GM19397 (cell line): Measurements from ENCODE around the gene KRTAP16-1.
"Not testable (repeated sequence)": the region's sequence is repeated elsewhere in the genome, so short reads cannot be mapped to it uniquely, and the experiment has no call there.

ENCODE experiments used
- ATAC-seq: cut with Tn5 transposase; IDR thresholded peaks from one replicate; pipeline ENCODE4 v1.9.1; 2021; ENCODE audit warnings: mild to moderate bottlenecking, moderate library complexity; ENCODE audit not compliant: unreplicated experiment

KRTAP16-1 gene

DNA sequence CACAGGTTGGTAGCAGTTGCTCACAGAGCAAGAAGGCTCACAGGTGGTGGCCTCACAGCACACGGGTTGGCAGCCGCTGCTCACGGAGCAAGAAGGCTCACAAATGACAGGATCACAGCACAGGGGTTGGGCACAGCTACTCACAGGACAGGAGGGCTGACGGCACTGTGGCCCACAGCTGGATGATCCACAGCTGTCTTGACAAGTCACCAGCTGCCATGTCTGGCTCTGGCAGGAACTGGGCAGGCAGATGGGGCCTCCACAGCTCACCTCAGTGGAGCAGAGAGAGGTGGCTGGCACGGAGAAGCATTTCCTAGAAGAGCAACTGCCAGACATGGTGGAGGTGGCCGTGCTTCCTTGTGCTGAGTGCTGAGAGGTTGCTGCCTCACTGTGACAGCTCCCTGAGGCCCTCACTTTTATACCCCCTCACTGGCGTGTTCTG lies at the start of gene KRTAP16-1:
KRTAP16-1 (minus strand) TSS at position 392 of the 442 bp plus-strand sequence; CDS start at position 336, 56 bp downstream.
- peak; percentile 21 for ATAC-seq

DNA sequence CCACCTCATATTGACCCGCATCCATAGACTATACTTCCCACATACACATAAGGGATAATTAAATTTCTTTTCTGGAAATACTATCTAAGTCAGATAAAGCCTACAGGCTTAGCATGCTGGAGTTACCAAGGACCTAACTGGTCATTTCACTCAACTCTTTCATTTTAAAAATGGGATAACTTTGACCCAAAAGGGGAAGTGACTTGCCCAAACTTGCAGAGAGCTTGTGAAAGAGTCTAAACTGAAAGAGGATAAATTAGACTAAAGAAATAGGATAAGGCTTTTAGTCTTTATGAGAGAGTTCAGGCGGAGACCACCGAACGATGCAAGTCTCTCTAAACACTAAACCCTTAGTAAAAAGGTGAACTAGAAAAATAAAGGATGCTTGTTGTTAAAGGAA lies 45.4 kb upstream of the KRTAP16-1 start:
- ATAC-seq = no peak

- no peak for ATAC-seq
These were observed 43.7 kb upstream of the KRTAP16-1 start for GRCh38 chr17:41352597-41353366.

- no peak for ATAC-seq
These were observed 42.1 kb upstream of the KRTAP16-1 start for GRCh38 chr17:41351177-41351576.

DNA sequence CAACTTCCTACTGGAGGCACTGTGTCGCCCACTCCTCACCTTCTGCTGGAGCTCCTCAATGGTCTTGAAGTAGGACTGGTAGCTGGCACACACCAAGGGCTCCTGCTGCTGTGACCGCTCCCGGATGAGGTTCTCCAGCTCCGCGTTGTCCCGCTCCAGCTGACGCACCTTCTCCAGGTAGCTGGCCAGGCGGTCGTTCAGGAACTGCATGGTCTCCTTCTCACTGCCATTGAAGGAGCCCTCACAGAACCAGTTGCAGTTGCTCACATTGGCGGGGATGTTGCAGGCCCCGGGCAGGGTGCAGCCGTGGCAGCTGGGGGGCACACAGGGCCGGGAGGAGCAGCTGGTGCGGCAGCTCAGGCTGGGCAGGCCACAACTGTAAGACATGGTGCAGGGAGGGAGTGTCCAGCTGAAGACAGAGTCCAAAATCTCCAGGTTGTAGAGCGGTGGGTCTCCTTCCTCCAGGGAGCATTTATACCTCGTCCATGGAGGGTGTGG lies 41.3 kb upstream of the KRTAP16-1 start, which contains the start of gene KRT33A:
KRT33A (minus strand) TSS at position 448 of the 498 bp plus-strand sequence; CDS start at position 387, 61 bp downstream.
- ATAC-seq = not testable (repeated sequence)

DNA sequence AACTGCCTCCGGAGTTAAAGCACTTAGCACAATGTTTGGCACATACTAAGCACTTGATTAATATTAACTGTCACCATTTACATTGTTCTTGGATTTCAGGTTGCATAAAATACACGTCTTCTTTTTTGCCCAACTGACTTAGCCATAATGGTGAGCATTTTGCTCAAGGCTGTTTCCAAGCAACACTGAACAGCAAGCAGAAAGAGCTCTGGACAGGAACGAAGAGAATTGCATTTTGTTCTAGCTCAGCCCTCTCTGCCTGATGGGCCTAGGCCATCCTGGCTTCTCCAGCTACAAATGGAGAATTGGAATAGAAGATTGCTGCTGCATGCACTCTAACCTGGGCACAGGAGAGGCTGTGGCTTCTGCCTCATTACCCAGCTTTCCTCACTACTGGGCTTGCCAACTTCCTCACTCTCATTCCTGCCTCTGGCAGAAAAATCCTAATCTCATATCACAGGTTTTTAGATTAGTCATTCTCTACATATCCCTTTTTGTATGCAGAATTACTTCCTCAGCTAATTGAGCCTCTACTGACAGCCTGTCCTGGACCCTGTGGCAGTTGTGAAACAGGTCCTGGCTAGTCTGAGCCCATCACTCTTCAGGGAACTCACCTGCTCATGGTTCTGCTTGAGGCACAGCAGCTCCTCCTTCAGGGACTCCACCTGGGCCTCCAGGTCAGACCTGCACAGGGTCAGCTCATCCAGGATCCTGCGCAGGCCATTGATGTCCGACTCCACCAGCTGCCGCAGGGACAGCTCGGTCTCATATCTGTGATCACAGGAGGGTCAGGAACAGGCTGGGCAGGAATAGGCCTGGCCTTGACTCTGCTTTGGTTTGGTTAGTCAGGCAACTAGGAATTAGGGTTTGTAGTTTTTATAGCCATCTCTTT lies 39.0 kb upstream of the KRTAP16-1 start:
- no peak for ATAC-seq

DNA sequence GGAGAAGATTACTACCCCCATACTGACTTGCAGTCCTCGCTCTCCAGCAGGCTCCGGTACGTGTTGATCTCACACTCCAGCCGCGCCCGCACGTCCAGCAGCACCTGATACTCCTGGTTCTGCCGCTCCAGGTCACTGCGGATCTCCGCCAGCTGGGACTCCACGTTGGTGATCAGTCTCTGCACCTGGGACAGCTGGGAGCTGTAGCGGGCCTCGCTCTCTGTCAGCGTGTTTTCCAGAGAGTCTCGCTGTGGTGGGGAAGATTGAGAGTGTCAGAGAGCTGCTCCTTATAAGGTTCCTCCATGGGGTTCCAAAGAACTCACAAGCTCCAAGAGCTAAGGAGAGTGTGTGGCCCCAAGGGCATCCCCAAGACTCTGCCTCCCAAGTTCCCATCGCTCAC lies 37.3 kb upstream of the KRTAP16-1 start:
- not testable (repeated sequence) for ATAC-seq

GRCh38 chr17:41345992-41346391 lies 36.9 kb upstream of the KRTAP16-1 start:
- no peak for ATAC-seq

DNA sequence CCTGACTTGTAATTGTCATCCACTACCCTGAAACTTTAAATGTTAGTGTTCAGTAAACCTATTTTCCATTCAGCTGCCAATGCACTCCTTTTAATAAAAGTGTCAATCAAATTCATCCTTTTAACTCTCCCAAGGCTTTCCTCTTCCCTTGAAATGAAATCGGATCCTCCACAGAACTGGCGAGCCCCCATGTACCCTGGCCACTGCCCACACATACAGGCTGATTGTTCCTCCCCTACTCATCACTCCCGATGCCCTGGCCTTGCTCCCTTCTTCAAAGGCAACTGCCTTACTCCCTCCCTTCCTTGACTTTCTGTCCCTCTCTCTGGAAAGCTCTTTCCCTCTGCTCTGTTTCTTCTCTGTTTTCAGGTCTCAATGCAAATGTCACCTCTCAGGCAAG lies 33.9 kb upstream of the KRTAP16-1 start:
- ATAC-seq = no peak

- ATAC-seq = no peak
These were observed 32.1 kb upstream of the KRTAP16-1 start for GRCh38 chr17:41340934-41341861.

- ATAC-seq = no peak
These were observed 31.4 kb upstream of the KRTAP16-1 start for GRCh38 chr17:41340494-41340893.

DNA sequence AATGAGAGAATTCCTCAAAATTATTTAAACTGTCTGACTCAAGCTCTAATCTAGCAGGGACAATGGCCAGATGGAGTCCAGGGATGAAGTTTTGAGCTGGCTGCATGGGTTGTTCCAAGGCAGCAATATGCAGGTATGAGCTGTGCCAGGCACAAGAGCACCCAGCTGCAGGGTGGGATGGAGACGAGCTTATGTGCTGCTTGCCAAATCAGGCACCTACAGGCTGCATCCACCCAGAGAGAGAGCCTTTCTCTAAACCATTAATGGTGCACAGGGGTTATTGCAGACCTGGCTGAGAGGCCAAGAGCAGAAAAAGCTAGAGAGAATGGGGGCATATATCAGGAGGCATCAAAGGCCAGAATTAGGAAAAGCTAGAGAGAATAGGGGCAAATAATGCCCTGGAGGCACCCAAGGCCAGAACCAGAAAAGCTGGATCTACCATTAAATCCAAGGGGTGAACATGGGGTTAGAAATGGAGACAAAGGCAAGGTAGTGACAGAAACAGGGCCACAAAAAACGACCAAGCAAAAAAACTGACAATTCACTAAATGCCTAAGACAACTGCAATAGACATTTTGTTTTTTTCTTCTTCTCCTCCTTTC lies 30.6 kb upstream of the KRTAP16-1 start:
- ATAC-seq = no peak

DNA sequence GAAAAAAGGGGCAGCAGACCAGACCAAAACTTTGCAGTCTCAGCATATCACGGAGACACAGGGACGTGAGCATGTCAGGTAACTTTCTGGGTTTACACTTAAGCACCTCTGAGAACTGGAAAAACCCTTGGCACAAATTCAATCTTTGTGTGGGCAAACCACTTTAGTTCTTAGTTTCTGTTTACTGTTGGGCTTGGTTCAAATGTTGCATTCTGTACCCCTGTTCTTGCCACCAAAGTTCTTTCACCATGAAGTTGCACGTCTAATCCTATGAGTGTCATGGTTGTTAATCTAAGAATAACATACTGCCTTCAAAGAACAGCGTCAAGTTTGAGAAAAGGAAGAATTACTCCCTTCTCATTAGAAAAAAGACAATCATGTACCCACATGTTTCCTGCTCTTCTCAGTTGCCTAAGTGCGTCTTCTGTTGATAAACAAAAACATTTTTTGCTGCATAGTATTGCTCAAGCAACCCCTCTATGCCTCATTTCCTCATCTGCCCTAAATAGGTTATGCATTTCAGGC lies 29.9 kb upstream of the KRTAP16-1 start:
- no peak for ATAC-seq

DNA sequence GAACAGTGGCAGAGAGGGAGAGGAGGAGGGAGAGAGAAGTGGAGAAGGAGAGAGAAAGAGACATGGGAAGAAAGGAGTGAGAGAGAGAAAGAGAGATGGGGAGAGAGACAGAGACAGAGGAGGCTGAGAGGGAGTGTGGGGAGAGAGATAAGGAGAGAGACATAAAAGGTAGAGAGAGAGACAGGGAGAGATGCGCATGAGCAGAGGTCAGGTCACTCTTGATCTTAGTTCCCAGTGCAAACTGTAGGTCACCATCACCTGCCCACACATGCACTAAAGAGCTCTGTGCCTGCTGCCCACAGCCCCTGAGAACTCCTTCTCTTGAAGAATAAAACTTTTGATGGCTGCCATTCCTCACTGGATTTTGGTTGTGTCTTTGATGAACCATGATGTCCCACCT lies 26.6 kb upstream of the KRTAP16-1 start:
- ATAC-seq = no peak

DNA sequence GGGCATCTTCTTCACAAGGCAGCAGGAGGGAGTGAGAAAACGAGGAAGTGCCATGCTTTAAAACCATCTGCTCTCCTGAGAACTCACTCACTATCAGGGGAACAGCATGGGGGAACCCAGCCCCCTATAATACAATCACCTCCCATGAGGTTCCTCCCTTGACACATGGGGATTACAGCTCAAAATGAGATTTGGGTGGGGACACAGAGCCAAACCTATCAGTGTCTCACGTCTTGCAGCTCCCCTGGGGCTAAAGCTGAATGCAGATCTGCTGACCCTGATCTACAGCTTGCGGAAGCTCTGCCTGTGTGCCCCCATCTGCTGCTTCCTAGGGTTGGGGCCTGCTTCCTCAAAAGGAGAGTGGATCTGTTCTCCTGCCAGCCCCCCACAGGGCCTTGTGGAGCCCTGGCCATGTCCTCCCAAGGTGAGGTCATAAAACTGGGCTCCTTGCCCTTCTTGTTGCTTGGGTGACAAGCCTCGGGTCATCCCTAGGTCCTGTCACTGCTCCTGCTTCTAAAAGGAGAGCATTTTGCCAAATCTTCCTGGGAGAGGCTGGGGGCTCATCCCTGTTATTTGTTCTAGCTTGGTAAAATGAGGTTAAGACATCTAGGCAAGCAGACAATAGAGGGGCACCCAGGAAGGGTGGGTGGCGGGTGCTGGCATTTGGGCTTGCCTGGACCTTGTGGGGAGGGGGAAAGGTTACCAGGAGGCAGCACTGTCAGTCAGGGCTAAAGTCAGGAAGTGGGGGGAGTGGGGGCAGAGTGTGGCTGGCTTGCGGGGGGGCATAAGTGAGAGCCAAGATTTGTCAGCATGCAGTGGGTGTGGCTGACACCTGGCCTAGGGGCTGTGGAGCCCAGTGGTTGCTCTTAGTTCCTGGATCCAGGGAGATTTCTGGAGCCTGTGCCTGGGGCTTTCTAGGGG lies 25.5 kb upstream of the KRTAP16-1 start:
- ATAC-seq = no peak

DNA sequence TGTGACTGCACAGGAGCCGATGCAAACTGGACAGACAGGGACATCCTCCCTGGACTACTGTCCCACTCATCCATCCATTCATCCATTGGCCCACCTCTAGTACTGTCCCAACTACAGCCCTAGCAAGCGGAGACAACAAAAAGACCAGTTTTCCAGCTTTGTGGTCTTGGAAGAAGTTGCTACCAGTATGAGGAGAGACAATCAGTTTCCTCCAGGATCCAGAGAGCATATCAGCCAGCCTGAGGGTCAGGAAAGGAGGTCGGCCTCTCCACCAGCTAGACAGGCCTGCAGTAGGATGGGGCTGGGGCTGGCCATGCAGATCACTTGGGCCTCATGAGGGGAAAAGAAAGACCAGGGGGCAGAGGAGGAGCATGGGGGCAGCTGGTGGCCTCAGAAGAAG lies 24.7 kb upstream of the KRTAP16-1 start:
- ATAC-seq = no peak

GRCh38 chr17:41333098-41333497 lies 24.0 kb upstream of the KRTAP16-1 start:
- ATAC-seq = no peak

GRCh38 chr17:41332239-41332638 lies 23.1 kb upstream of the KRTAP16-1 start:
- no peak for ATAC-seq

DNA sequence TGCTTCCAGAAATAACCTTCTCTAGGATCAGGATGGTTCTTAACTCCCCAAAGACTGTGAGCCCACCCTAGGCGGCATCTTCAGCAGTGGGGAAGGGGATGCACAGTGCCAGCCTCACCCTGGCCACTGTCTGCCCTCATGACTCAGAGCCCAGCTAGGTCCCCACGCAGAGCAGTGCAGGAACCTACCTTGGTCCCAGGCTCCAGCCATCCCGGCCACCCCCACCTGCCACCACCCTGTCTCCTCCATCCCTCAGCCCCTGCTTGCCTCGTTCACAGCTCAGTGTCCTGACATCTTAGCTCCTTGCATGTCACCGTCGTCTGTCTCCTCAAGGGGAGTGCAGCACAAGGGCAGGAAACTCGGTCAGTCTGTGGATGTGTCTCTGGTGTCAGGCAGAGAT lies 22.5 kb upstream of the KRTAP16-1 start:
- ATAC-seq = no peak
